Mesenchymal stem cell (in vitro differentiated cells and primary cell): ENCODE results near the gene TMEM87A.

Experiments used
- DNase-seq: peaks from one replicate; pipeline ENCODE4 v3.0.0-alpha.2; 2013
- H2AFZ ChIP-seq: one replicate; pipeline ENCODE4 v1.6.1; 2013; ENCODE audit warnings: low read depth, mild to moderate bottlenecking, control low read depth, inconsistent platforms, low read length, moderate library complexity
- H2AK5ac ChIP-seq: 2 replicates; pipeline ENCODE4 v1.6.1; 2013; ENCODE audit warnings: low read length, moderate library complexity, mild to moderate bottlenecking, inconsistent platforms; ENCODE audit not compliant: severe bottlenecking
- H2BK120ac ChIP-seq: one replicate; pipeline ENCODE4 v1.6.1; 2013; ENCODE audit warnings: low read depth, mild to moderate bottlenecking, inconsistent platforms, low read length, moderate library complexity
- H2BK12ac ChIP-seq, 2 experiments: one replicate each; pipeline ENCODE4 v1.6.1; 2013; ENCODE audit warnings: inconsistent platforms in 2 of 2, low read length in 2 of 2, mild to moderate bottlenecking in 2 of 2, moderate library complexity in 2 of 2, control low read depth in 1 of 2
- H2BK15ac ChIP-seq: one replicate; pipeline ENCODE4 v1.6.1; 2013; ENCODE audit warnings: mild to moderate bottlenecking, low read depth, inconsistent platforms; ENCODE audit not compliant: poor library complexity, severe bottlenecking
- H2BK5ac ChIP-seq: 2 replicates; pipeline ENCODE4 v1.6.1; 2013; ENCODE audit warnings: low read depth, mild to moderate bottlenecking, low read length, control low read depth, inconsistent platforms; ENCODE audit not compliant: poor library complexity, severe bottlenecking
- H3K14ac ChIP-seq, 2 experiments: one replicate each; pipeline ENCODE4 v1.6.1; 2013; ENCODE audit warnings: inconsistent platforms in 2 of 2, low read length in 2 of 2, control low read depth in 1 of 2, mild to moderate bottlenecking in 1 of 2, moderate library complexity in 1 of 2
- H3K18ac ChIP-seq, 2 experiments: one replicate each; pipeline ENCODE4 v1.6.1; 2013; ENCODE audit warnings: inconsistent platforms in 2 of 2, low read length in 2 of 2, control low read depth in 1 of 2, low read depth in 1 of 2, mild to moderate bottlenecking in 1 of 2
- H3K23ac ChIP-seq, 2 experiments: one replicate each; pipeline ENCODE4 v1.6.1; 2013; ENCODE audit warnings: inconsistent platforms in 2 of 2, low read length in 2 of 2, mild to moderate bottlenecking in 2 of 2, moderate library complexity in 2 of 2, control low read depth in 1 of 2
- H3K27ac ChIP-seq: 2 replicates; pipeline ENCODE4 v1.5.1; 2013; ENCODE audit warnings: mild to moderate bottlenecking, moderate library complexity, low read length, control low read depth, inconsistent platforms; ENCODE audit not compliant: poor library complexity, severe bottlenecking
- H3K27me3 ChIP-seq, 2 experiments: 2 replicates each; pipeline versions ENCODE4 v1.6.1 to v1.7.0; 2013; ENCODE audit warnings: low read length in 2 of 2, mild to moderate bottlenecking in 2 of 2, moderate library complexity in 2 of 2, control low read depth in 1 of 2, inconsistent platforms in 1 of 2; ENCODE audit not compliant: control insufficient read depth in 1 of 2, insufficient read depth in 1 of 2
- H3K36me3 ChIP-seq, 2 experiments: 2 replicates each; pipeline versions ENCODE4 v1.6.1 to v1.7.0; 2013; ENCODE audit warnings: low read length in 2 of 2, control low read depth in 1 of 2, inconsistent platforms in 1 of 2, low read depth in 1 of 2, mild to moderate bottlenecking in 1 of 2; ENCODE audit not compliant: insufficient read depth in 2 of 2, control insufficient read depth in 1 of 2
- H3K4ac ChIP-seq, 2 experiments: one replicate each; pipeline ENCODE4 v1.6.1; 2013; ENCODE audit warnings: inconsistent platforms in 2 of 2, low read length in 2 of 2, mild to moderate bottlenecking in 2 of 2, moderate library complexity in 2 of 2, control low read depth in 1 of 2, low read depth in 1 of 2
- H3K4me1 ChIP-seq: 2 replicates; pipeline ENCODE4 v1.6.1; 2013; ENCODE audit warnings: low read depth, low read length, control low read depth; ENCODE audit not compliant: control insufficient read depth, insufficient read depth
- H3K4me2 ChIP-seq: 2 replicates; pipeline ENCODE4 v1.6.1; 2013; ENCODE audit warnings: low read length, mild to moderate bottlenecking, inconsistent platforms; ENCODE audit not compliant: poor library complexity, severe bottlenecking
- H3K4me3 ChIP-seq, 2 experiments: 2 replicates each; pipeline versions ENCODE4 v1.5.1 to v1.7.0; 2013; ENCODE audit warnings: low read length in 2 of 2, mild to moderate bottlenecking in 2 of 2, control low read depth in 1 of 2, low read depth in 1 of 2; ENCODE audit not compliant: insufficient read depth in 1 of 2
- H3K79me1 ChIP-seq: replicated peaks from 2 replicates; pipeline ENCODE4 v1.6.1; 2013; ENCODE audit warnings: mild to moderate bottlenecking, control low read depth, low read length, inconsistent platforms; ENCODE audit not compliant: poor library complexity, severe bottlenecking
- H3K9ac ChIP-seq: 2 replicates; pipeline ENCODE4 v1.7.0; 2013; ENCODE audit warnings: mild to moderate bottlenecking, low read length, moderate library complexity
- H3K9me3 ChIP-seq: 2 replicates; pipeline ENCODE4 v1.7.0; 2013; ENCODE audit warnings: mild to moderate bottlenecking, low read length; ENCODE audit not compliant: control insufficient read depth
- H4K8ac ChIP-seq: one replicate; pipeline ENCODE4 v1.6.1; 2013; ENCODE audit warnings: inconsistent platforms, mild to moderate bottlenecking, low read length, moderate library complexity
- H4K91ac ChIP-seq: one replicate; pipeline ENCODE4 v1.6.1; 2013; ENCODE audit warnings: mild to moderate bottlenecking, low read length, inconsistent platforms
- WGBS: methylation state at CpG from one replicate; pipeline ENCODE4 v1.1.7; 2013; ENCODE audit warnings: mixed read lengths; 5-methylcytosine and 5-hydroxymethylcytosine counted together

Gene TMEM87A

GRCh38 chr15:42185801-42186200 is 87.4 kb downstream of the TMEM87A start:
- no peak overlapping the region for H3K4me3 ChIP-seq
- H3K18ac ChIP-seq: no peak overlapping the region
- H2AFZ ChIP-seq: no peak overlapping the region
- H3K4ac ChIP-seq: no peak overlapping the region
- no peak overlapping the region for H2BK120ac ChIP-seq
- H3K27me3 ChIP-seq: no peaks in the 10 kb centered on the region
- no peak overlapping the region for H2AK5ac ChIP-seq
- H3K9me3 ChIP-seq: no peaks in the 10 kb centered on the region
- no peaks in the 10 kb centered on the region for H3K4me1 ChIP-seq
- no peak overlapping the region for H2BK15ac ChIP-seq
- no peak overlapping the region for H3K23ac ChIP-seq
- no peak overlapping the region for H4K8ac ChIP-seq
- no peak for DNase-seq
- WGBS: 100% methylated on average over 1 of the region's 1 CpG
- no peak overlapping the region for H3K14ac ChIP-seq
- H4K91ac ChIP-seq: no peak overlapping the region
- H3K9ac ChIP-seq: no peak overlapping the region
- no peak overlapping the region for H2BK12ac ChIP-seq
- H3K36me3 ChIP-seq: peaks cover 37 to 94% of the 10 kb centered on the region in 2 experiments
- H3K79me1 ChIP-seq: peaks cover 6% of the 10 kb centered on the region
- no peak overlapping the region for H3K4me2 ChIP-seq
- no peak overlapping the region for H2BK5ac ChIP-seq
- no peak overlapping the region for H3K27ac ChIP-seq

GRCh38 chr15:42184736-42185135 is 88.5 kb downstream of the TMEM87A start:
- H4K91ac ChIP-seq: no peak overlapping the region
- H3K14ac ChIP-seq: no peak overlapping the region
- no peak overlapping the region for H3K4ac ChIP-seq
- no peaks in the 10 kb centered on the region for H3K9me3 ChIP-seq
- no peak overlapping the region for H2BK120ac ChIP-seq
- H2AFZ ChIP-seq: no peak overlapping the region
- H3K18ac ChIP-seq: no peak overlapping the region
- no peak overlapping the region for H3K4me2 ChIP-seq
- no peak overlapping the region for H3K9ac ChIP-seq
- WGBS: 100% methylated on average over 3 of the region's 4 CpGs
- H2BK5ac ChIP-seq: no peak overlapping the region
- H2AK5ac ChIP-seq: no peak overlapping the region
- no peak overlapping the region for H3K23ac ChIP-seq
- H3K79me1 ChIP-seq: peaks cover 3% of the 10 kb centered on the region
- H2BK12ac ChIP-seq: no peak overlapping the region
- H3K36me3 ChIP-seq: peaks cover 34 to 94% of the 10 kb centered on the region in 2 experiments
- no peaks in the 10 kb centered on the region for H3K27me3 ChIP-seq
- H3K4me3 ChIP-seq: no peak overlapping the region
- no peaks in the 10 kb centered on the region for H3K4me1 ChIP-seq
- no peak overlapping the region for H2BK15ac ChIP-seq
- DNase-seq: no peak
- H3K27ac ChIP-seq: no peak overlapping the region
- H4K8ac ChIP-seq: no peak overlapping the region

GRCh38 chr15:42184296-42184695 is 88.9 kb downstream of the TMEM87A start:
- no peak overlapping the region for H2BK12ac ChIP-seq
- no peak overlapping the region for H4K8ac ChIP-seq
- no peak overlapping the region for H3K18ac ChIP-seq
- DNase-seq: no peak
- H3K9ac ChIP-seq: no peak overlapping the region
- no peaks in the 10 kb centered on the region for H3K27me3 ChIP-seq
- H2BK120ac ChIP-seq: no peak overlapping the region
- no peak overlapping the region for H4K91ac ChIP-seq
- peaks cover 34 to 96% of the 10 kb centered on the region in 2 experiments for H3K36me3 ChIP-seq
- H3K4me2 ChIP-seq: no peak overlapping the region
- no peak overlapping the region for H2BK5ac ChIP-seq
- H2BK15ac ChIP-seq: no peak overlapping the region
- H3K14ac ChIP-seq: no peak overlapping the region
- peaks cover 3% of the 10 kb centered on the region for H3K79me1 ChIP-seq
- no peaks in the 10 kb centered on the region for H3K4me1 ChIP-seq
- H3K9me3 ChIP-seq: no peaks in the 10 kb centered on the region
- no peak overlapping the region for H3K27ac ChIP-seq
- 93% methylated on average over 5 of the region's 5 CpGs for WGBS
- no peak overlapping the region for H2AFZ ChIP-seq
- H2AK5ac ChIP-seq: no peak overlapping the region
- H3K23ac ChIP-seq: no peak overlapping the region
- no peak overlapping the region for H3K4ac ChIP-seq
- no peak overlapping the region for H3K4me3 ChIP-seq

GRCh38 chr15:42182961-42183360 is 90.3 kb downstream of the TMEM87A start:
- H2AFZ ChIP-seq: no peak overlapping the region
- peaks cover 36 to 94% of the 10 kb centered on the region in 2 experiments for H3K36me3 ChIP-seq
- no peak overlapping the region for H3K14ac ChIP-seq
- H2BK12ac ChIP-seq: no peak overlapping the region
- no peak overlapping the region for H2BK5ac ChIP-seq
- H4K91ac ChIP-seq: no peak overlapping the region
- H3K18ac ChIP-seq: no peak overlapping the region
- WGBS: over 99% methylated on average over 6 of the region's 6 CpGs
- no peak overlapping the region for H3K4me3 ChIP-seq
- no peaks in the 10 kb centered on the region for H3K4me1 ChIP-seq
- no peak overlapping the region for H3K9ac ChIP-seq
- no peak overlapping the region for H2AK5ac ChIP-seq
- H3K27me3 ChIP-seq: no peaks in the 10 kb centered on the region
- DNase-seq: no peak
- no peaks in the 10 kb centered on the region for H3K9me3 ChIP-seq
- no peak overlapping the region for H4K8ac ChIP-seq
- peaks cover 7% of the 10 kb centered on the region for H3K79me1 ChIP-seq
- H2BK15ac ChIP-seq: no peak overlapping the region
- no peak overlapping the region for H3K27ac ChIP-seq
- no peak overlapping the region for H3K23ac ChIP-seq
- H3K4ac ChIP-seq: no peak overlapping the region
- H2BK120ac ChIP-seq: no peak overlapping the region
- H3K4me2 ChIP-seq: no peak overlapping the region
